ENCODE measurements around the gene AOAH.

AOAH gene

DNA sequence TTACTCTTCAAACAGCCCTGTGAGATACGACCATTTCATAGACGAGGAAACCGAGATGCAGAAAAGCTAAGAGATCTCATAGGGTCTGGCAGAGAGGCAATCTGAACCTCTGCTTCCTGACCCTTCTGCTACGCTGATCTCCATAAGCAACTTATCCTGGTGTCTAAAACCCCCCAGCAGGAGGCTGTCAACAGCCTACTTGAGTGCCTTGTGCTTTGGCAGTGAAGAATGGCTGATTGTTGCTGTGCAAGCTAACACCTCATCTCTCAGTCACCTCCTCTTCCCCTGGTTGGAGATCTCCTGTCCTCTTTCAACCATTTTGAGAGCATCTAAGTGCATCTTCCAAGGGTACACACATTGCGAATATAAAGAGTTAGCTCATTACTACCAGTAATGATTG, 86.2 kb downstream of the AOAH start:
- TF ChIP-seq EZH2phosphoT487 (IDR thresholded peaks at IDR 0.05; ENCODE audit: borderline replicate concordance), result no peak
- TF ChIP-seq, protein P1, sequence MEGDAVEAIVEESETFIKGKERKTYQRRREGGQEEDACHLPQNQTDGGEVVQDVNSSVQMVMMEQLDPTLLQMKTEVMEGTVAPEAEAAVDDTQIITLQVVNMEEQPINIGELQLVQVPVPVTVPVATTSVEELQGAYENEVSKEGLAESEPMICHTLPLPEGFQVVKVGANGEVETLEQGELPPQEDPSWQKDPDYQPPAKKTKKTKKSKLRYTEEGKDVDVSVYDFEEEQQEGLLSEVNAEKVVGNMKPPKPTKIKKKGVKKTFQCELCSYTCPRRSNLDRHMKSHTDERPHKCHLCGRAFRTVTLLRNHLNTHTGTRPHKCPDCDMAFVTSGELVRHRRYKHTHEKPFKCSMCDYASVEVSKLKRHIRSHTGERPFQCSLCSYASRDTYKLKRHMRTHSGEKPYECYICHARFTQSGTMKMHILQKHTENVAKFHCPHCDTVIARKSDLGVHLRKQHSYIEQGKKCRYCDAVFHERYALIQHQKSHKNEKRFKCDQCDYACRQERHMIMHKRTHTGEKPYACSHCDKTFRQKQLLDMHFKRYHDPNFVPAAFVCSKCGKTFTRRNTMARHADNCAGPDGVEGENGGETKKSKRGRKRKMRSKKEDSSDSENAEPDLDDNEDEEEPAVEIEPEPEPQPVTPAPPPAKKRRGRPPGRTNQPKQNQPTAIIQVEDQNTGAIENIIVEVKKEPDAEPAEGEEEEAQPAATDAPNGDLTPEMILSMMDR (conservative IDR thresholded peaks at IDR 0.05; ENCODE audit: low read length), result no peak
- Histone ChIP-seq H3K9me3 (ENCODE audit: insufficient read depth, low read depth, low read length) (no peaks in the 10 kb centered on the region), H3K79me2 (ENCODE audit: insufficient read depth, low read length) (no peaks in the 10 kb centered on the region), H2AFZ (ENCODE audit: low read length) (no peak overlapping the region), H3K4me1 (ENCODE audit: insufficient read depth, low read length, poor library complexity, severe bottlenecking) (peaks cover 45% of the 10 kb centered on the region), H3K4me3 (ENCODE audit: low read length, poor library complexity, severe bottlenecking) (no peak overlapping the region), H3F3A (ENCODE audit: low read depth) (peaks cover 3% of the 10 kb centered on the region; the same call in 1 of the 2 replicates), H3K9ac (ENCODE audit: low read depth, low read length, poor library complexity, severe bottlenecking) (no peak overlapping the region), H3K9me2 (replicated peaks; ENCODE audit: low read depth, low read length) (no peaks in the 10 kb centered on the region), H3K27me3 (ENCODE audit: insufficient read depth, low read length, poor library complexity, severe bottlenecking) (no peaks in the 10 kb centered on the region), H3K4me2 (ENCODE audit: low read depth, low read length, poor library complexity, severe bottlenecking) (no peak overlapping the region), H4K20me1 (ENCODE audit: insufficient read depth, low read length, poor library complexity, severe bottlenecking) (no peaks in the 10 kb centered on the region), H3K36me3 (ENCODE audit: insufficient read depth, low read length) (peaks cover 15% of the 10 kb centered on the region; the same call in 1 of the 2 replicates)

GRCh38 chr7:36637417-36637816, 86.9 kb downstream of the AOAH start:
- Histone ChIP-seq H3K36me3 (ENCODE audit: insufficient read depth, low read length) (peaks cover 15% of the 10 kb centered on the region; the same call in 1 of the 2 replicates), H3K4me3 (ENCODE audit: low read length, poor library complexity, severe bottlenecking) (no peak overlapping the region), H3K4me2 (ENCODE audit: low read depth, low read length, poor library complexity, severe bottlenecking) (no peak overlapping the region), H3K79me2 (ENCODE audit: insufficient read depth, low read length) (no peaks in the 10 kb centered on the region), H3K9me3 (ENCODE audit: insufficient read depth, low read depth, low read length) (no peaks in the 10 kb centered on the region), H2AFZ (ENCODE audit: low read length) (no peak overlapping the region), H3K9me2 (replicated peaks; ENCODE audit: low read depth, low read length) (no peaks in the 10 kb centered on the region), H3F3A (ENCODE audit: low read depth) (peaks cover 3% of the 10 kb centered on the region; the same call in 1 of the 2 replicates), H4K20me1 (ENCODE audit: insufficient read depth, low read length, poor library complexity, severe bottlenecking) (no peaks in the 10 kb centered on the region), H3K4me1 (ENCODE audit: insufficient read depth, low read length, poor library complexity, severe bottlenecking) (peaks cover 45% of the 10 kb centered on the region), H3K27me3 (ENCODE audit: insufficient read depth, low read length, poor library complexity, severe bottlenecking) (no peaks in the 10 kb centered on the region), H3K9ac (ENCODE audit: low read depth, low read length, poor library complexity, severe bottlenecking) (no peak overlapping the region)
- TF ChIP-seq, protein P1 (conservative IDR thresholded peaks at IDR 0.05; ENCODE audit: low read length), result no peak
- no peak for TF ChIP-seq EZH2phosphoT487 (IDR thresholded peaks at IDR 0.05; ENCODE audit: borderline replicate concordance)

DNA sequence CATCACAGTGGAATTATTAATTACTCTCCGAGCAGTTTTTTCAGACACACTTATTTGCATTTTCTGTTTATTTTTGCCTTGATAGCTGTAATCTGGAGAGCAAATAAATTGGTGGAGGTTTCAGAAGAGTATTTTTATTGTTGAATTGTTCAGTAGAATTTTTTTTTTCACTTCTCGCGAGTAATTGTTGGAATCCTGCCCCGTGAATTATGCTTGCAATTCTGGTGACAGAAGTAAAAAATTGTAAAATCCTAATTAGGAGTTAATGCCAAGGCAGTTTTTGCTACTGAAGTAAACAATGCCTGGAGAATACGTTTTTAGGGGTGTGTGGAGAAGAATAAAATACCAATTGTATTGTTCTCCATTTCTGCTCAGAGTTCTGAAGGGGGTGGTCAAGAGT, 88.2 kb downstream of the AOAH start:
- Histone ChIP-seq H3K79me2 (ENCODE audit: insufficient read depth, low read length) (no peaks in the 10 kb centered on the region), H2AFZ (ENCODE audit: low read length) (no peak overlapping the region), H3K27me3 (ENCODE audit: insufficient read depth, low read length, poor library complexity, severe bottlenecking) (no peaks in the 10 kb centered on the region), H3K9me3 (ENCODE audit: insufficient read depth, low read depth, low read length) (no peaks in the 10 kb centered on the region), H3K9ac (ENCODE audit: low read depth, low read length, poor library complexity, severe bottlenecking) (no peak overlapping the region), H3K9me2 (replicated peaks; ENCODE audit: low read depth, low read length) (no peaks in the 10 kb centered on the region), H3F3A (ENCODE audit: low read depth) (peaks cover 3% of the 10 kb centered on the region; the same call in 1 of the 2 replicates), H4K20me1 (ENCODE audit: insufficient read depth, low read length, poor library complexity, severe bottlenecking) (no peaks in the 10 kb centered on the region), H3K36me3 (ENCODE audit: insufficient read depth, low read length) (peaks cover 22% of the 10 kb centered on the region; the same call in 1 of the 2 replicates), H3K4me1 (ENCODE audit: insufficient read depth, low read length, poor library complexity, severe bottlenecking) (peaks cover 40% of the 10 kb centered on the region), H3K4me2 (ENCODE audit: low read depth, low read length, poor library complexity, severe bottlenecking) (no peak overlapping the region), H3K4me3 (ENCODE audit: low read length, poor library complexity, severe bottlenecking) (no peak overlapping the region)
- no peak for TF ChIP-seq EZH2phosphoT487 (IDR thresholded peaks at IDR 0.05; ENCODE audit: borderline replicate concordance)
- TF ChIP-seq, protein P1 (conservative IDR thresholded peaks at IDR 0.05; ENCODE audit: low read length), result no peak

Data from Loucy (cell line).